Astrocyte (in vitro differentiated cells and primary cell): ENCODE results near the gene TLR9. TPM values are rescaled to one million over a fixed set of nuclear protein-coding genes. Genes with fewer than 3 reads are reported as not detected.
A peak's percentile ranks its signal among the peaks of the same experiment; 100 is the strongest.

Experiments used
- DNase-seq: peaks from one replicate; pipeline ENCODE4 v3.0.0-alpha.2; 2010; ENCODE audit warnings: low read depth
- FAIRE-seq: peaks from 2 replicates; lab custom pipeline; 2011; peaks lifted over from hg19 to GRCh38; lab: Jason Lieb, UNC
- H2AFZ ChIP-seq: 2 replicates; pipeline ENCODE4 v1.6.0; 2012; ENCODE audit warnings: low read depth, low read length, inconsistent platforms
- H3K27ac ChIP-seq: 2 replicates; pipeline ENCODE4 v1.5.1; 2011; ENCODE audit warnings: low read depth, low read length, inconsistent platforms
- H3K27me3 ChIP-seq: 2 replicates; pipeline ENCODE4 v1.6.0; 2011; ENCODE audit warnings: low read length, inconsistent platforms; ENCODE audit not compliant: insufficient read depth
- H3K36me3 ChIP-seq: 2 replicates; pipeline ENCODE4 v1.5.1; 2011; ENCODE audit warnings: low read length, inconsistent platforms; ENCODE audit not compliant: insufficient read depth
- H3K4me1 ChIP-seq: 2 replicates; pipeline ENCODE4 v1.5.1; 2011; ENCODE audit warnings: low read length, inconsistent platforms; ENCODE audit not compliant: insufficient read depth
- H3K4me2 ChIP-seq: 2 replicates; pipeline ENCODE4 v1.6.0; 2012; ENCODE audit warnings: low read length, inconsistent platforms
- H3K4me3 ChIP-seq: 2 replicates; pipeline ENCODE4 v1.5.1; 2011; ENCODE audit warnings: low read depth, mild to moderate bottlenecking, low read length, inconsistent platforms; ENCODE audit not compliant: insufficient read depth
- H3K79me2 ChIP-seq: 2 replicates; pipeline ENCODE4 v1.6.0; 2012; ENCODE audit warnings: mild to moderate bottlenecking, low read length, inconsistent platforms; ENCODE audit not compliant: insufficient read depth
- H3K9ac ChIP-seq: 2 replicates; pipeline ENCODE4 v1.6.0; 2012; ENCODE audit warnings: mild to moderate bottlenecking, low read length, inconsistent platforms
- H3K9me3 ChIP-seq: 2 replicates; pipeline ENCODE4 v1.5.1; 2012; ENCODE audit warnings: low read depth, mild to moderate bottlenecking, low read length, inconsistent platforms; ENCODE audit not compliant: insufficient read depth
- H4K20me1 ChIP-seq: 2 replicates; pipeline ENCODE4 v1.6.0; 2012; ENCODE audit warnings: low read length, inconsistent platforms; ENCODE audit not compliant: insufficient read depth
- H3K27ac Mint-ChIP-seq: one replicate; pipeline ENCODE4 v1.8.0; 2021; ENCODE audit warnings: mild to moderate bottlenecking, mixed read lengths; ENCODE audit not compliant: unreplicated experiment
- H3K27me3 Mint-ChIP-seq: one replicate; pipeline ENCODE4 v1.8.0; 2021; ENCODE audit warnings: low read depth, mixed read lengths; ENCODE audit not compliant: unreplicated experiment
- H3K36me3 Mint-ChIP-seq: one replicate; pipeline ENCODE4 v1.8.0; 2021; ENCODE audit warnings: low read depth, mixed read lengths; ENCODE audit not compliant: unreplicated experiment
- H3K4me1 Mint-ChIP-seq: one replicate; pipeline ENCODE4 v1.8.0; 2021; ENCODE audit warnings: low read depth, mixed read lengths; ENCODE audit not compliant: unreplicated experiment
- H3K4me3 Mint-ChIP-seq: one replicate; pipeline ENCODE4 v1.8.0; 2021; ENCODE audit warnings: mild to moderate bottlenecking, moderate library complexity, mixed read lengths; ENCODE audit not compliant: unreplicated experiment
- H3K9me3 Mint-ChIP-seq: one replicate; pipeline ENCODE4 v1.8.0; 2021; ENCODE audit warnings: mild to moderate bottlenecking, mixed read lengths; ENCODE audit not compliant: unreplicated experiment
- EZH2 ChIP-seq: IDR thresholded peaks from 2 replicates; pipeline ENCODE4 v1.6.1; 2012; ENCODE audit warnings: mild to moderate bottlenecking, low read length, inconsistent platforms; ENCODE audit not compliant: insufficient read depth
- total RNA-seq: library from RNA; stranded (reverse); gene quantifications from 2 replicates; pipeline ENCODE4 v1.2.1, GENCODE V29; 2021
- TF ChIP-seq, protein P1 (sequence below): IDR thresholded peaks from 2 replicates; pipeline ENCODE4 v1.5.1; 2011; ENCODE audit warnings: low read depth, mild to moderate bottlenecking, inconsistent platforms, low read length, moderate library complexity; ENCODE audit not compliant: insufficient read depth

The TLR9 gene
- total RNA-seq, 1 donor from 2014 or later = 0.25 TPM

GRCh38 chr3:52210550-52211046 lies 14.8 kb downstream of the TLR9 start:
- Histone ChIP-seq H3K9ac (no peak overlapping the region), H3K4me1 (no peaks in the 10 kb centered on the region), H3K36me3 (peaks cover 64% of the 10 kb centered on the region), H3K27ac (no peak overlapping the region), H3K4me3 (no peak overlapping the region), H3K27me3 (no peaks in the 10 kb centered on the region), H4K20me1 (peaks cover 16% of the 10 kb centered on the region), H3K4me2 (no peak overlapping the region), H3K9me3 (no peaks in the 10 kb centered on the region), H2AFZ (no peak overlapping the region), H3K79me2 (no peaks in the 10 kb centered on the region)
- Mint-ChIP-seq H3K27me3 (no peaks in the 10 kb centered on the region), H3K4me1 (no peaks in the 10 kb centered on the region), H3K36me3 (peaks cover 29% of the 10 kb centered on the region), H3K9me3 (no peaks in the 10 kb centered on the region), H3K4me3 (no peak overlapping the region), H3K27ac (no peak overlapping the region)
- FAIRE-seq = no peak
- no peak for DNase-seq
- TF ChIP-seq, protein P1, sequence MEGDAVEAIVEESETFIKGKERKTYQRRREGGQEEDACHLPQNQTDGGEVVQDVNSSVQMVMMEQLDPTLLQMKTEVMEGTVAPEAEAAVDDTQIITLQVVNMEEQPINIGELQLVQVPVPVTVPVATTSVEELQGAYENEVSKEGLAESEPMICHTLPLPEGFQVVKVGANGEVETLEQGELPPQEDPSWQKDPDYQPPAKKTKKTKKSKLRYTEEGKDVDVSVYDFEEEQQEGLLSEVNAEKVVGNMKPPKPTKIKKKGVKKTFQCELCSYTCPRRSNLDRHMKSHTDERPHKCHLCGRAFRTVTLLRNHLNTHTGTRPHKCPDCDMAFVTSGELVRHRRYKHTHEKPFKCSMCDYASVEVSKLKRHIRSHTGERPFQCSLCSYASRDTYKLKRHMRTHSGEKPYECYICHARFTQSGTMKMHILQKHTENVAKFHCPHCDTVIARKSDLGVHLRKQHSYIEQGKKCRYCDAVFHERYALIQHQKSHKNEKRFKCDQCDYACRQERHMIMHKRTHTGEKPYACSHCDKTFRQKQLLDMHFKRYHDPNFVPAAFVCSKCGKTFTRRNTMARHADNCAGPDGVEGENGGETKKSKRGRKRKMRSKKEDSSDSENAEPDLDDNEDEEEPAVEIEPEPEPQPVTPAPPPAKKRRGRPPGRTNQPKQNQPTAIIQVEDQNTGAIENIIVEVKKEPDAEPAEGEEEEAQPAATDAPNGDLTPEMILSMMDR = no peak
- no peak for TF ChIP-seq EZH2

GRCh38 chr3:52210037-52210436 lies 15.4 kb downstream of the TLR9 start:
- Mint-ChIP-seq H3K27ac (no peak overlapping the region), H3K36me3 (peaks cover 26% of the 10 kb centered on the region), H3K27me3 (no peaks in the 10 kb centered on the region), H3K4me3 (no peak overlapping the region), H3K9me3 (no peaks in the 10 kb centered on the region), H3K4me1 (no peaks in the 10 kb centered on the region)
- Histone ChIP-seq H3K4me3 (no peak overlapping the region), H3K79me2 (no peaks in the 10 kb centered on the region), H2AFZ (no peak overlapping the region), H3K36me3 (peaks cover 67% of the 10 kb centered on the region), H4K20me1 (peaks cover 22% of the 10 kb centered on the region), H3K9me3 (no peaks in the 10 kb centered on the region), H3K4me2 (no peak overlapping the region), H3K9ac (no peak overlapping the region), H3K27ac (no peak overlapping the region), H3K4me1 (no peaks in the 10 kb centered on the region), H3K27me3 (no peaks in the 10 kb centered on the region)
- FAIRE-seq = no peak
- TF ChIP-seq, protein P1 = no peak
- TF ChIP-seq EZH2 = no peak
- DNase-seq = no peak

DNA sequence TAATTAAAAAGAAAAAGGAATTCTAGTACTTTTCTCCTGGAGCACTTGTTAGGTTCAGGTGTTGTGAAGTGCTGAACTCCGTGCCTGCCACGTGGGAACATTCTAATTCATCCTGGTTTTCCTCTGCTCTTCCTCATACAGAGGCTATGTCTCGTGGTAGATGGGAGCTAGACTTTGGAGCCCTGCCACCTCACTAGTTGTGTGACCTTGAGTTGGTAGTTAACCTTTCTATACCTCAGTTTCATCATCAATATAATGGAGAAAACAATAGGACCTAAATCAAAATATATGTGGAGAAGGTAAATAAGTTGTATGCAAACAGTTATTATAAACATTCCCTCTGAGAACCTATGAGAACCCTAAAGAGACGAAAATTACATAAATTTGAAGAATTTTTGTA lies 16.9 kb downstream of the TLR9 start:
- peaks cover 82% of the 10 kb centered on the region for H3K36me3 ChIP-seq
- H3K9me3 ChIP-seq = no peaks in the 10 kb centered on the region
- Mint-ChIP-seq H3K4me1 (no peaks in the 10 kb centered on the region), H3K27me3 (no peaks in the 10 kb centered on the region), H3K9me3 (no peaks in the 10 kb centered on the region), H3K36me3 (peaks cover 34% of the 10 kb centered on the region), H3K4me3 (no peak overlapping the region), H3K27ac (peak overlapping the region; percentile 3)
- no peak overlapping the region for H3K4me2 ChIP-seq
- DNase-seq = no peak
- no peak overlapping the region for H2AFZ ChIP-seq
- no peak overlapping the region for H3K4me3 ChIP-seq
- no peak for FAIRE-seq
- no peaks in the 10 kb centered on the region for H3K27me3 ChIP-seq
- H3K4me1 ChIP-seq = no peaks in the 10 kb centered on the region
- H3K79me2 ChIP-seq = no peaks in the 10 kb centered on the region
- no peak overlapping the region for H3K27ac ChIP-seq
- H3K9ac ChIP-seq = no peak overlapping the region
- peaks cover 32% of the 10 kb centered on the region for H4K20me1 ChIP-seq
- TF ChIP-seq EZH2 = no peak
- TF ChIP-seq, protein P1 = no peak
